ENCODE measurements around the gene REG4. TPM values are rescaled to one million over a fixed set of nuclear protein-coding genes. Genes with fewer than 3 reads are reported as not detected.

Gene REG4
- polyA plus RNA-seq, 1 of the 3 experiments (the other 2 are of a cell fraction) = not detected

DNA sequence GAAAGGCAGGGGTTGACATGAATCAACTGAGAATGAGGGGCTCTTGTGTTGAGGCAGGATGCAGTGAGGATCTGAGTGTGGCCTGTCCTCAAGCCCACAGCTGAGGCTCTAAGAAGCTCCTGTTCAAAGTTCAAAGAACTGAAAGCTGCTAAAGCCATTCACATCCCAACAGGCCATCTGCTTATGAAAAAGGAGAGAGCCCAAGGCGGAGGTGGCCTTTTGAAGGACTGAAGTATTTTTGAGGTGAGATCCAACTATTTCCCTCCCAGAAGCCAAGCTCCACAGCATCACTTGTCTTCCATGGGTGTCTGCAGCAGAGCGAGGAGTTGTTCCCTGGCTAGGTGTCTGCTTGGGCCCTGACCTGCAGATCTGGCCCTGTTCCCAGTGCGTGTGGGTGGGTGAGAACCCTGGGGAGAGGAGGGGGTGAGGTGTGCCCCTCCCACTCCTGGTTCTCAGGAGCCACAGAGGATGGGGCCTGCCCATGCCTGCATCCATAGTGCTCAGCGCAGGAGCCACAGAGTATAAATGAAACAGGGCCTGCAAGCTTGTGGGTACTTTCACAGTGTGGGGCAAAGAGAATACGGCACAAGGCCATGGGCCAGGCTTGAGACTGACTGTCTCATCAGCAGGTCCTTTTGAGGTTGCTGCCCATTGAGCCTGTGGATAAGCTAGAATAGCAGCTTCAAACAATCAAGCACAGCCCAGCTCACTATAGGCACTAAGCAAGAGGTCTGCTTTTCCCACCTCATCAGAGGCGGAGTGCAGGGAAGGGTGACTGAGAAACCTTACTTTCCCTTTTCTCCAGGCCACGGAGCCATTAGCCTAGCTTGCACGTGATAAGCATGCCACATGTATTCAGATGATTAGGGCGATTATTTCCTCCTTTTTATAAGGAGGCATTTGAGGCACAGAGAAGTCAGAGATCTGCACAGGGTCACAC, 15.7 kb downstream of the REG4 start:
- H3K36me3 ChIP-seq (replicated peaks in 1 of 2; ENCODE audit: control insufficient read depth in 1 of 2, insufficient read depth in 2 of 2, low read length in 1 of 2) = no peaks in the 10 kb centered on the region
- no peak overlapping the region for H3K4me2 ChIP-seq
- no peak overlapping the region for H3K9ac ChIP-seq
- ChIA-PET POLR2A (no interaction called here), CTCF (interaction anchor here (1.4 to 2.0 kb wide), 2 partner anchors 10 to 13 kb away, joined by 4 to 17 read pairs; no protein-coding TSS in a partner anchor)
- WGBS (ENCODE audit: low lambda C conversion rate) = 80% methylated on average over 8 of the region's 9 CpGs
- TF ChIP-seq, protein P1, sequence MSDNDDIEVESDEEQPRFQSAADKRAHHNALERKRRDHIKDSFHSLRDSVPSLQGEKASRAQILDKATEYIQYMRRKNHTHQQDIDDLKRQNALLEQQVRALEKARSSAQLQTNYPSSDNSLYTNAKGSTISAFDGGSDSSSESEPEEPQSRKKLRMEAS (IDR thresholded peaks at IDR 0.05; ENCODE audit: low read depth) = no peak
- H3K79me2 ChIP-seq (ENCODE audit: insufficient read depth) = no peaks in the 10 kb centered on the region
- no peaks in the 10 kb centered on the region for H3K27me3 ChIP-seq (ENCODE audit: insufficient read depth)
- H4K20me1 ChIP-seq (ENCODE audit: insufficient read depth) = no peaks in the 10 kb centered on the region
- no peaks in the 10 kb centered on the region for H3K9me2 ChIP-seq
- no peak for DNase-seq
- no peak overlapping the region for H3K27ac ChIP-seq (ENCODE audit: low read depth in 2 of 2, low read length in 1 of 2)
- H3K4me1 ChIP-seq (ENCODE audit: control insufficient read depth in 1 of 2, insufficient read depth in 2 of 2, low read depth in 1 of 2, low read length in 1 of 2) = no peaks in the 10 kb centered on the region; a peak in 1 of 4 replicates
- H2AFZ ChIP-seq (ENCODE audit: low read depth) = no peak overlapping the region
- H3F3A ChIP-seq (replicated peaks; ENCODE audit: insufficient read depth) = no peaks in the 10 kb centered on the region
- no peak overlapping the region for H3K4me3 ChIP-seq (ENCODE audit: low read depth in 2 of 2, low read length in 1 of 2)
- no peaks in the 10 kb centered on the region for H3K9me3 ChIP-seq

DNA sequence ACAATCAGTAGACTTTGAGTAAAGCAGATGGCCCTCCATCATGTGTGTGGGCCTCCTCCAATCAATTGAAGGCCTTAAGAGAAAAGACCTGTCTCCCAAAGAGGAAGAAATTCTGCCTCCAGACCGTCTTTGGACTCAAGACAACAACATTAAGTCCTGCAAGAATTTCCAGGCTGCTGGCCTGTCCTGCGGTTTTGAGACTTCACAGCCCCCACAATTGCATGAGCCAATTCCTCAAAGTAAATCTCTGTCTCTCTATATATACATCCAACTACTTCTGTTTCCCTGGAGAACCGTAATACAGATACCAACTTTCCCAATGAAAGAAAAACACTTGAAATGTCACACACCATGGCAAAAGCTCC, 16.4 kb downstream of the REG4 start:
- Histone ChIP-seq H3K27me3 (ENCODE audit: insufficient read depth) (no peaks in the 10 kb centered on the region), H3K4me1 (ENCODE audit: control insufficient read depth in 1 of 2, insufficient read depth in 2 of 2, low read depth in 1 of 2, low read length in 1 of 2) (no peaks in the 10 kb centered on the region; a peak in 1 of 4 replicates), H3K27ac (ENCODE audit: low read depth in 2 of 2, low read length in 1 of 2) (no peak overlapping the region), H3K9me3 (no peaks in the 10 kb centered on the region), H3F3A (replicated peaks; ENCODE audit: insufficient read depth) (no peaks in the 10 kb centered on the region), H3K79me2 (ENCODE audit: insufficient read depth) (no peaks in the 10 kb centered on the region), H3K4me3 (ENCODE audit: low read depth in 2 of 2, low read length in 1 of 2) (no peak overlapping the region), H3K4me2 (no peak overlapping the region), H3K36me3 (replicated peaks in 1 of 2; ENCODE audit: control insufficient read depth in 1 of 2, insufficient read depth in 2 of 2, low read length in 1 of 2) (no peaks in the 10 kb centered on the region), H4K20me1 (ENCODE audit: insufficient read depth) (no peaks in the 10 kb centered on the region), H3K9me2 (no peaks in the 10 kb centered on the region), H2AFZ (ENCODE audit: low read depth) (no peak overlapping the region), H3K9ac (no peak overlapping the region)
- CTCF ChIA-PET = interaction anchor here (2.2 kb wide), 1 partner anchor 51 kb away, joined by 10 read pairs; no protein-coding TSS in a partner anchor
- TF ChIP-seq EZH2phosphoT487 (IDR thresholded peaks at IDR 0.05; ENCODE audit: borderline replicate concordance, low read depth) (no peak), TEAD4 (IDR thresholded peaks at IDR 0.05; ENCODE audit: borderline replicate concordance, insufficient read depth) (no peak), NFIC (IDR thresholded peaks at IDR 0.05; ENCODE audit: borderline replicate concordance) (no peak), NRF1 (IDR thresholded peaks at IDR 0.05; ENCODE audit: low read depth, low read length) (no peak), MXI1 (IDR thresholded peaks at IDR 0.05; ENCODE audit: low read depth, low read length) (no peak), POLR2AphosphoS5 (IDR thresholded peaks at IDR 0.05; ENCODE audit: low read depth, low read length) (no peak), FOXM1 (IDR thresholded peaks at IDR 0.05; ENCODE audit: low read depth) (no peak), FOXJ3 (CRISPR knock-in tag; IDR thresholded peaks at IDR 0.05) (no peak), RFX5 (IDR thresholded peaks at IDR 0.05; ENCODE audit: low read length) (no peak), CHD2 (IDR thresholded peaks at IDR 0.05; ENCODE audit: low read length, partially characterized antibody) (no peak), RXRA (IDR thresholded peaks at IDR 0.05; ENCODE audit: borderline replicate concordance, low read depth) (no peak), SMC3 (IDR thresholded peaks at IDR 0.05; ENCODE audit: low read depth, low read length) (no peak), RCOR1 (IDR thresholded peaks at IDR 0.05; ENCODE audit: low read length) (no peak), JUND (IDR thresholded peaks at IDR 0.05) (no peak), MEF2A (IDR thresholded peaks at IDR 0.05; ENCODE audit: borderline replicate concordance, low read depth) (no peak)
- TF ChIP-seq, protein P2, sequence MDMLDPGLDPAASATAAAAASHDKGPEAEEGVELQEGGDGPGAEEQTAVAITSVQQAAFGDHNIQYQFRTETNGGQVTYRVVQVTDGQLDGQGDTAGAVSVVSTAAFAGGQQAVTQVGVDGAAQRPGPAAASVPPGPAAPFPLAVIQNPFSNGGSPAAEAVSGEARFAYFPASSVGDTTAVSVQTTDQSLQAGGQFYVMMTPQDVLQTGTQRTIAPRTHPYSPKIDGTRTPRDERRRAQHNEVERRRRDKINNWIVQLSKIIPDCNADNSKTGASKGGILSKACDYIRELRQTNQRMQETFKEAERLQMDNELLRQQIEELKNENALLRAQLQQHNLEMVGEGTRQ (IDR thresholded peaks at IDR 0.05; ENCODE audit: borderline replicate concordance, low read depth, low read length) = no peak
- TF ChIP-seq, protein P3, sequence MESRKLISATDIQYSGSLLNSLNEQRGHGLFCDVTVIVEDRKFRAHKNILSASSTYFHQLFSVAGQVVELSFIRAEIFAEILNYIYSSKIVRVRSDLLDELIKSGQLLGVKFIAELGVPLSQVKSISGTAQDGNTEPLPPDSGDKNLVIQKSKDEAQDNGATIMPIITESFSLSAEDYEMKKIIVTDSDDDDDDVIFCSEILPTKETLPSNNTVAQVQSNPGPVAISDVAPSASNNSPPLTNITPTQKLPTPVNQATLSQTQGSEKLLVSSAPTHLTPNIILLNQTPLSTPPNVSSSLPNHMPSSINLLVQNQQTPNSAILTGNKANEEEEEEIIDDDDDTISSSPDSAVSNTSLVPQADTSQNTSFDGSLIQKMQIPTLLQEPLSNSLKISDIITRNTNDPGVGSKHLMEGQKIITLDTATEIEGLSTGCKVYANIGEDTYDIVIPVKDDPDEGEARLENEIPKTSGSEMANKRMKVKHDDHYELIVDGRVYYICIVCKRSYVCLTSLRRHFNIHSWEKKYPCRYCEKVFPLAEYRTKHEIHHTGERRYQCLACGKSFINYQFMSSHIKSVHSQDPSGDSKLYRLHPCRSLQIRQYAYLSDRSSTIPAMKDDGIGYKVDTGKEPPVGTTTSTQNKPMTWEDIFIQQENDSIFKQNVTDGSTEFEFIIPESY (IDR thresholded peaks at IDR 0.05; ENCODE audit: borderline replicate concordance, low read depth) = no peak
- TF ChIP-seq, protein P1 (IDR thresholded peaks at IDR 0.05; ENCODE audit: low read depth) = no peak
- TF ChIP-seq, protein P4, sequence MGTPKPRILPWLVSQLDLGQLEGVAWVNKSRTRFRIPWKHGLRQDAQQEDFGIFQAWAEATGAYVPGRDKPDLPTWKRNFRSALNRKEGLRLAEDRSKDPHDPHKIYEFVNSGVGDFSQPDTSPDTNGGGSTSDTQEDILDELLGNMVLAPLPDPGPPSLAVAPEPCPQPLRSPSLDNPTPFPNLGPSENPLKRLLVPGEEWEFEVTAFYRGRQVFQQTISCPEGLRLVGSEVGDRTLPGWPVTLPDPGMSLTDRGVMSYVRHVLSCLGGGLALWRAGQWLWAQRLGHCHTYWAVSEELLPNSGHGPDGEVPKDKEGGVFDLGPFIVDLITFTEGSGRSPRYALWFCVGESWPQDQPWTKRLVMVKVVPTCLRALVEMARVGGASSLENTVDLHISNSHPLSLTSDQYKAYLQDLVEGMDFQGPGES (IDR thresholded peaks at IDR 0.05; ENCODE audit: low read depth, low read length) = no peak
- POLR2A ChIA-PET = no interaction called here
- 56% methylated on average over 3 of the region's 3 CpGs for WGBS (ENCODE audit: low lambda C conversion rate)
- no peak for DNase-seq

All from SK-N-SH (cell line).